HL-60 (cell line): ENCODE data around the gene ANKS1B.

ENCODE experiments used
- DNase-seq, 2 experiments: peaks; one replicate each; pipeline ENCODE4 v3.0.0-alpha.2; 2010 to 2020; ENCODE audit warnings: low read depth in 1 of 2, low spot score in 1 of 2
- H3K27ac ChIP-seq: fragments of 250-450 bp; sonication (Bioruptor Pico); replicated peaks from 2 replicates; pipeline ENCODE4 v1.5.1; 2020; ENCODE audit warnings: mild to moderate bottlenecking, moderate library complexity
- H3K27me3 ChIP-seq: fragments of 250-450 bp; sonication (Bioruptor Pico); 2 replicates; pipeline ENCODE4 v1.5.1; 2021; ENCODE audit warnings: mild to moderate bottlenecking, moderate library complexity; ENCODE audit not compliant: insufficient read depth, poor library complexity, severe bottlenecking
- H3K4me3 ChIP-seq: replicated peaks from 2 replicates; pipeline ENCODE4 v1.5.1; 2011; ENCODE audit warnings: mild to moderate bottlenecking, control low read depth, low read length; ENCODE audit not compliant: insufficient read depth
- GABPA ChIP-seq: IDR thresholded peaks from 2 replicates; pipeline ENCODE4 v1.6.1; 2012; ENCODE audit warnings: low read depth
- POLR2AphosphoS5 ChIP-seq: IDR thresholded peaks from 2 replicates; pipeline ENCODE4 v1.6.1; 2012; ENCODE audit warnings: low read depth
- SPI1 ChIP-seq: IDR thresholded peaks from 2 replicates; pipeline ENCODE4 v1.6.1; 2012; ENCODE audit warnings: low read depth, mild to moderate bottlenecking, borderline replicate concordance
- TF ChIP-seq, protein P1 (sequence below): IDR thresholded peaks from one replicate; pipeline ENCODE4 v1.5.1; 2011; ENCODE audit warnings: low read length, control low read depth, inconsistent platforms; ENCODE audit not compliant: insufficient read depth
- TF ChIP-seq, protein P2 (sequence below): IDR thresholded peaks from 2 replicates; pipeline ENCODE4 v1.6.1; 2012; ENCODE audit warnings: low read depth; ENCODE audit not compliant: insufficient replicate concordance

Gene ANKS1B

DNA sequence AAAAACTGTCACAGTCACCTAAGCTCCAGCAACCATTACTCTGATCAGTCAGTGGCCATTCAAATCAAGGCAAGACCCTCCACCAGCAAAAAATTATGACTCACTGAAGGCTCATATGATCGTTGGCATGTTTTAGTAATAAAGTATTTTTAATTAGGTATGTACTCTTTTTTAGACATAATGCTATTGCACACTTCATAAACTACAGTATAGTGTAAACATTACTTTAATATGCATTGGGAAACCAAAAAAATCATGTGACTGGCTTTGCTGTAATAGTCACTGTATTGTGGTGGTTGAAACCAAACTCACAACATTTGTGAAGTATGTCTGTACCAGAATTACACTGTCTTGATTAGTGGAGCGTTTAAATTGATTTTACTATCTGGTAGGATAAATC is 471.7 kb downstream of the ANKS1B start:
- TF ChIP-seq, protein P1, sequence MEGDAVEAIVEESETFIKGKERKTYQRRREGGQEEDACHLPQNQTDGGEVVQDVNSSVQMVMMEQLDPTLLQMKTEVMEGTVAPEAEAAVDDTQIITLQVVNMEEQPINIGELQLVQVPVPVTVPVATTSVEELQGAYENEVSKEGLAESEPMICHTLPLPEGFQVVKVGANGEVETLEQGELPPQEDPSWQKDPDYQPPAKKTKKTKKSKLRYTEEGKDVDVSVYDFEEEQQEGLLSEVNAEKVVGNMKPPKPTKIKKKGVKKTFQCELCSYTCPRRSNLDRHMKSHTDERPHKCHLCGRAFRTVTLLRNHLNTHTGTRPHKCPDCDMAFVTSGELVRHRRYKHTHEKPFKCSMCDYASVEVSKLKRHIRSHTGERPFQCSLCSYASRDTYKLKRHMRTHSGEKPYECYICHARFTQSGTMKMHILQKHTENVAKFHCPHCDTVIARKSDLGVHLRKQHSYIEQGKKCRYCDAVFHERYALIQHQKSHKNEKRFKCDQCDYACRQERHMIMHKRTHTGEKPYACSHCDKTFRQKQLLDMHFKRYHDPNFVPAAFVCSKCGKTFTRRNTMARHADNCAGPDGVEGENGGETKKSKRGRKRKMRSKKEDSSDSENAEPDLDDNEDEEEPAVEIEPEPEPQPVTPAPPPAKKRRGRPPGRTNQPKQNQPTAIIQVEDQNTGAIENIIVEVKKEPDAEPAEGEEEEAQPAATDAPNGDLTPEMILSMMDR = no peak
- no peak for TF ChIP-seq GABPA
- TF ChIP-seq, protein P2, sequence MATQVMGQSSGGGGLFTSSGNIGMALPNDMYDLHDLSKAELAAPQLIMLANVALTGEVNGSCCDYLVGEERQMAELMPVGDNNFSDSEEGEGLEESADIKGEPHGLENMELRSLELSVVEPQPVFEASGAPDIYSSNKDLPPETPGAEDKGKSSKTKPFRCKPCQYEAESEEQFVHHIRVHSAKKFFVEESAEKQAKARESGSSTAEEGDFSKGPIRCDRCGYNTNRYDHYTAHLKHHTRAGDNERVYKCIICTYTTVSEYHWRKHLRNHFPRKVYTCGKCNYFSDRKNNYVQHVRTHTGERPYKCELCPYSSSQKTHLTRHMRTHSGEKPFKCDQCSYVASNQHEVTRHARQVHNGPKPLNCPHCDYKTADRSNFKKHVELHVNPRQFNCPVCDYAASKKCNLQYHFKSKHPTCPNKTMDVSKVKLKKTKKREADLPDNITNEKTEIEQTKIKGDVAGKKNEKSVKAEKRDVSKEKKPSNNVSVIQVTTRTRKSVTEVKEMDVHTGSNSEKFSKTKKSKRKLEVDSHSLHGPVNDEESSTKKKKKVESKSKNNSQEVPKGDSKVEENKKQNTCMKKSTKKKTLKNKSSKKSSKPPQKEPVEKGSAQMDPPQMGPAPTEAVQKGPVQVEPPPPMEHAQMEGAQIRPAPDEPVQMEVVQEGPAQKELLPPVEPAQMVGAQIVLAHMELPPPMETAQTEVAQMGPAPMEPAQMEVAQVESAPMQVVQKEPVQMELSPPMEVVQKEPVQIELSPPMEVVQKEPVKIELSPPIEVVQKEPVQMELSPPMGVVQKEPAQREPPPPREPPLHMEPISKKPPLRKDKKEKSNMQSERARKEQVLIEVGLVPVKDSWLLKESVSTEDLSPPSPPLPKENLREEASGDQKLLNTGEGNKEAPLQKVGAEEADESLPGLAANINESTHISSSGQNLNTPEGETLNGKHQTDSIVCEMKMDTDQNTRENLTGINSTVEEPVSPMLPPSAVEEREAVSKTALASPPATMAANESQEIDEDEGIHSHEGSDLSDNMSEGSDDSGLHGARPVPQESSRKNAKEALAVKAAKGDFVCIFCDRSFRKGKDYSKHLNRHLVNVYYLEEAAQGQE = no peak
- no peak for TF ChIP-seq POLR2AphosphoS5
- no peak for TF ChIP-seq SPI1
- Histone ChIP-seq H3K4me3 (no peak overlapping the region), H3K27me3 (no peaks in the 10 kb centered on the region), H3K27ac (no peak overlapping the region)
- no peak for DNase-seq

DNA sequence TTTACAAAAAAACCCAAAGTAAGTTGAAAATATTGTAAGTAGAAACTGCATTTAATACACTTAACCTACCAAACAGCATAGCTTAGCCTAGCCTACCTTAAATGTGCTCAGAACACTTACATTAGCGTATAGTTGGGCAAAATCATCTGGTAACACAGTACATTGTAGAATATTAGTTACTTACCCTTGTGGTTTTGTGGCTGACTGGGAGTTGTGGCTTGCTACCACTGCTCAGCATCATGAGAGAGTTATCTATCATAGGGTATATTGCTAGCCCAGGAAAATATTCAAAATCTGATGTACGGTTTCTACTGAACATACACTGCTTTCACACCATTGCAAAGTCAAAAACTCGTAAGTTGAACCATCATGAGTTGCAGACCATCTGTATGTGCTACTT is 478.9 kb downstream of the ANKS1B start:
- no peak overlapping the region for H3K27ac ChIP-seq
- no peak overlapping the region for H3K4me3 ChIP-seq
- peaks cover 3% of the 10 kb centered on the region for H3K27me3 ChIP-seq
- no peak for DNase-seq
- TF ChIP-seq, protein P2 = no peak
- TF ChIP-seq, protein P1 = no peak
- TF ChIP-seq GABPA (no peak), POLR2AphosphoS5 (no peak), SPI1 (no peak)

DNA sequence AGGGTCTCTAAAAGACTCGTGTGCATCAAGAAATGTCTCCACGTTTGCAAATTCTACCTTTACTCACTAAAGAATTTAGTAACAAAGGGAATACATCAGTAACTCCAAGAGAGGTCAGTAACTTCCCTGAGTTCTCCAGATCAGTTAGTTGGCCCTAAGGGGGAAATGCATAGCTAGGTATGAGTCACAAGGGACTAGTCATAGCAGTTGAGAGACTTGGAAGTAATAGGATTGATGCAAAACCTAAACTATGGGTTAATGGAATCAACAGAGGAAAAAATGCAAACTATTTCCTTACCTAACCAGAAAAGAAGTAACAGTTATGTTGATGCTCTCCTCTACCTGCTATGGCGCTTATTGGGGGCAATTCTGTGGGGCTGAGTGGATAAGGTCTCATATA is 486.0 kb downstream of the ANKS1B start:
- Histone ChIP-seq H3K4me3 (no peak overlapping the region), H3K27me3 (no peaks in the 10 kb centered on the region), H3K27ac (no peak overlapping the region)
- TF ChIP-seq SPI1 (no peak), POLR2AphosphoS5 (no peak), GABPA (no peak)
- TF ChIP-seq, protein P1 = no peak
- TF ChIP-seq, protein P2 = no peak
- DNase-seq = no peak
